Activated naive CD8-positive, alpha-beta T cell treated with anti-CD3 and anti-CD28 coated beads, Interleukin-2, amount 50 U/mL, for 16 hours (primary cell): ENCODE measurements around the gene EPB41L4A.
"Not testable (repeated sequence)": the region's sequence is repeated elsewhere in the genome, so short reads cannot be mapped to it uniquely, and the experiment has no call there.

Experiments
- DNase-seq: peaks from one replicate; pipeline ENCODE4 v3.0.0-alpha.2; 2020; ENCODE audit warnings: low read depth, low spot score

The EPB41L4A gene

DNA sequence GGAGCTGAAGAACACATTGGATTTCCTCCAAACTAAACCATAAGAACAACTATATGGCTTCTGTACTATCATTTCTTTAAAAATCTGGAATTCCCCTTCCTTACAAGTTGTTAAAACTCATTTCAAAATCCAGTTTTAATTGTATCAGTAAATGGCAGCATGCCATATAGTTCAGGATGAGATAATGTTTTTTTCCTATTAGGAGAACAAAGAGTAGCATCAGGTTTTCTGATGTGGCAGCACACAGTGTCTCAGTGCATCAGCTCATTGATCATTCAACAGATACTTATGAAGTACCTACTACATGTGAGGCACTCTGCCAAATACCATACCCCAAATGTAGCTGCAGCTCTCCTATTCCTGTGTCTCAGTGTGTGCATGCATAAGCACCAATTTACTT lies 161.1 kb downstream of the EPB41L4A start:
- no peak for DNase-seq

DNA sequence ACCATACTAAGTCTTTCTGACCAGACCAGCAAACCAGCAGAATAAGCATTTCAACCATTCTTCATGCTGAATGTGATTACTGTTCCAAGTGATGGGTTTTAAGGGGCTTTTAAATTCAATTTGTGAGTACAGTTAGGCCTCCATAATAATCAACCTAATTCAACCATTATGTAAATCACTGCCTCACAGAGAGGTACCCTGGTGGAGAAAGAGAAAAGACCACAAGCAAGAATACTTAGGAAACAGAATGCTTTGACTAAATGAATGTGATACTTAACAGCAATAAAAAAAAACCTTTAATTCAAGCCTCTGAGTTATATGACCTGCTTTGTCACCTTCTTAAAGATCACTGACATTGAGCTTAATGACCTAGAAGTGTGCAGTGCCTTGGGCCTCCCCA lies 162.1 kb downstream of the EPB41L4A start:
- no peak for DNase-seq

DNA sequence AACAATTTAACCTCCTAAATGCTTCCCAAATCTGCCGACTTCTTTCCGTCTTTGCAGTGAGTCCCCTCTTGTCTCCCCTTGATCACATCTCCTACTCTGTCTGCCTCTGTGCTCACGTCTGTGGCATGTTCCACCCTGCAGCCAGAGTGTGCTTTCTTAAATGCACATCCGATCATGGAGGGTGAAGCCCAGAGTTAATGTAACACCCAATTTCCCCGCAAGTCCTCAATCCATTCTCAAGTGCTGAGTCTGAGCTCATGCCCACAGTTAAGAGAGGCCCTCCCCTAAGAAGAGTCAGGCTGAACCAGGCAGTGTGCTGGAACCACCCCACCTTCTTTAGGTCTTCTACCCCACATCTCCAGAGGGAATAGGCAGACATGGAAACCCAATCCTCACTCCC lies 164.8 kb downstream of the EPB41L4A start:
- DNase-seq = no peak

DNA sequence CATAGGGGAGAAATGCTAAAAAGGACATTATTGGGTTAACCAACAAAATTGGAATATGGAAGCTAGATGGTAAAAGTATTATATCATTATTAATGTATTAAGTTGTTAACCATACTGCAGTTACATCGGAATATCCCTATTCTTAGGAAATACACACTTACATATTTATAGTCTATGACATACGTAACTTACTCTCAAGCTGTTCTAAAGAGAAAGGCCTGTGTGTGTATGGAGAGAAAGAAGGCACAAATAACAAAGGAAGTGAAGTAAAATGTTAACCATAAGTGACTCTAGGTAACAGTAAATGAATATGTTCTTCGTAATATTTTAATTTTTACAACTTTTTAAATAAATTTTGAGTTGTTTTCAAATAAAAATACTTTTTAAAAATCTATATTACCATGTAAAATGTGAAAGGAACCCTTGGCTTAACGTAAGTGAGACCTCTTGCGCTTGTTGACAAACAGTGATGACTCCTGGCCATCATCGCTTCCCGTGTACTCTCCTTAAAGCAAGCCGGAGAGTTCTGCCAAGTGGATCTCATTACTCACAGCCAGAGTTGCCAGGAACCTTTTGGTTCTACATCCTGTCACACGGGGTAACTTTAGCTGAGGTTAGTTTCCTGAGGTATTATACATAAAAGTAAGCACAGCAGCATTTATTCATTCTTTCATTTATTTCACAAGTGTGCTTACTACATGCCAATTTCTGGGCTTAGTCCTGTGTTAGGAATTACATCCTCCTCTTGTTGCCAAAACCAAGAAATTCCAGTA lies 165.4 kb downstream of the EPB41L4A start:
- DNase-seq = no peak

DNA sequence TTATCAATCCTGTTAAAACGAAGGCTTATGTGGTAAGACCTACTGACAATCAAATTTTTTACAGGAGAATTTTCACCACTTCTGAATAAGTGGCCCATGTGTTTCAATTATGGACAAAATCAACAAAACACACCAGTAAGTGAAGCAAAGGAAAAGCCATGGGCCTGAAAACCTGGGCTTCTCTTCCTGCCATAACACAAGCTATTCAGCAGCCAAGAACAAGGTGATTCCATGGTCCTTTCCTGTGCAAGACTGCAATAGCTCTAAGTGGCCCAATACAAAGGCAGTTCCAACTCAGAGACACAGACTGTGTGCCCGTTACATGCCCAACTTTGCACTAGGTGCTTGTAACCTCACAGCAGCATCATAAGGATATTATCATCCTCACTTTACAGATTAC lies 168.5 kb downstream of the EPB41L4A start:
- DNase-seq = no peak

DNA sequence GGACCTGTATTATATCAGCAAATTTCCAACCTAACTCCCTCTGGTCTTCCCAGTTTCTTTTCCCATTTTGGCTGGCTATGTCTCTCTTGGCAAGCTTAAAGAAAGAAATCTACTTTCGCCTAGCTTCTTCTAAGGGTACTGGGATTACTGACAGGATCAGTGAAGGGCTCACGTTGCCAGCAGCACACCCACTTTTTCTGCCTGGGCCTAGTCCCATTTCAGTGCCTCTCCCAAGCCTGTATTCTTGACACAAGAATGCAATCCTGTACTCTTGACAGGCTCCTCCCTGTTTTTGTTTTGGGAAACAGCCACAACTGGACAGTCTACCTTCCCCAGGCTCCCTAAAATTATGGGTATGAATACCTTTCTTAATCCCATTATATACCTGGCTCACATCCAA lies 170.5 kb downstream of the EPB41L4A start:
- no peak for DNase-seq

GRCh38 chr5:112247960-112248359 lies 171.1 kb downstream of the EPB41L4A start:
- no peak for DNase-seq

GRCh38 chr5:112245656-112246055 lies 173.4 kb downstream of the EPB41L4A start:
- no peak for DNase-seq

- DNase-seq = no peak
These were observed 179.1 kb downstream of the EPB41L4A start for GRCh38 chr5:112239996-112240395.

DNA sequence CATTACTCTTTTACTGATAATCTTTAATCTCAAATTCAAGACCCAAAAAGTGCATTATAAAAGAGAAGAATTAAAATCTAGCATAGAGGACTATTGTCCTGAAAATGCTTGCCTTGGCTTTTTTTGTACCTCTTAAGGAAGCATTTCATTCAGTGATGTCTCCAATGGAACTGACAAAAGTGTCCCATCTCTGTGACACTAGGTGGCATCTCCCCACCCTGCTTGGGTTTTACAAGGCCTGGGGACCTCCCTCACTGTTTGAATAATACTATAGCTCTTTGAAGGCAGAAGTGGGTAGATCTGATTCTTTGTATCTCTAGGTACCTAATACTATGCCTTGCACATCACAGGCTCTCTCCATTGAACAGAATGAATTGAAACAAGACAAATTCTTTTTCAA lies 180.6 kb downstream of the EPB41L4A start:
- no peak for DNase-seq

GRCh38 chr5:112237456-112237855 lies 181.6 kb downstream of the EPB41L4A start:
- no peak for DNase-seq

DNA sequence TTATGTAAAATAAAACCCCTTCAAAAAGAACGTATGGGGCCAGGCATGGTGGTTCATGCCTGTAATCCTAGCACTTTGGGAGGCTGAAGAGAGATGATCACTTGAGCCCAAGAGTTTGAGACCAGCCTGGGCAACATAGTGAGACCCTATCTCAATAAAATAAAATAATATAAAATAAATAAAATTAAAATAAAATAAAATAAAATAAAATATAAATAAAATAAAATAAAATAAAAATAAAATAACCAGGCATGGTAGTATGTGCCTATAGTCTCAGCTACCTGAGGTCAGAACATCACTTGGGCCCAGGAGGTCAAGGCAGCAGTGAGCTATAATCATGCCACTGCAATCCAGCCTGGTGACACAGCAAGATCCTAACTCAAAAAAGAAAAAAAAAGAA lies 185.1 kb downstream of the EPB41L4A start:
- DNase-seq = no peak

GRCh38 chr5:112232667-112233066 lies 186.4 kb downstream of the EPB41L4A start:
- no peak for DNase-seq

- no peak for DNase-seq
These were observed 188.5 kb downstream of the EPB41L4A start for GRCh38 chr5:112230606-112231005.

DNA sequence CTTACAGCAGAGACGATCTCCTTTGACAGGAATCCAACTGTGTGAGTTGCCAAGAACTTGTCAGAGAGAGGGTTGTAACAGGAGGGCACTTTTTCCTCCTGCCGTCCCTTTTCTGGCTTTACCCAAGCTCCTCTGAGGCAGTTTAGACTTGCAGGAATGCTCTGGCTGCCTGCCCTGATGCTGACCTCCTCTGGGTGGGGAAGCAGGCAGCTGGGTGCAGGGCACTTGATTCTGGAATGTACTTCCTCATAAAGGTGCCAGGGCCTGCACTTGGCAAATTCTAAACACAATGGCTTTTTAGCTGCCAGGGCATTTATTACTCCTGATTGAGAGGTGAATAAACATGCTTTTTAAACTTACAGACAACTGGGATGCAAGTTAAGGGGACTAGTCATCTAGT lies 190.4 kb downstream of the EPB41L4A start:
- DNase-seq = no peak

GRCh38 chr5:112227911-112228631 lies 191.0 kb downstream of the EPB41L4A start:
- DNase-seq = no peak

DNA sequence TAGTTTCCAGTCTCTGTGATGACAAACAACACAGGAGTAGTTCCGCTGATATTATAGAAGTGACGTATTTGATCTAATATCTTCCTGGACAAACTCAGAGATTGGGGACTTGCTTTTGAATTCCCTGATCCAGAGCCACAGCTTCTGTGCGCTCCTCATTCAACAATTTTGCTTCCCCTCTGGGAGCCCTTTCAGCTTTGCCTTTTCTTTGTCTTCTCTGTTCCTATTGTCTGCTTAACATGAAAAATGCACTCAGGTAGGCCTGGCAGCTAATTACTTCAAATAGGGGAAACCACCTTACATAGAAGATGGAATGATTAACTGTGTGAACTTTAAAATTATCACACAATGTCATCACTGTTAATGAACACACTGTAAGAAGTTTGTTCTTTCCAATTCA lies 192.9 kb downstream of the EPB41L4A start:
- no peak for DNase-seq

DNA sequence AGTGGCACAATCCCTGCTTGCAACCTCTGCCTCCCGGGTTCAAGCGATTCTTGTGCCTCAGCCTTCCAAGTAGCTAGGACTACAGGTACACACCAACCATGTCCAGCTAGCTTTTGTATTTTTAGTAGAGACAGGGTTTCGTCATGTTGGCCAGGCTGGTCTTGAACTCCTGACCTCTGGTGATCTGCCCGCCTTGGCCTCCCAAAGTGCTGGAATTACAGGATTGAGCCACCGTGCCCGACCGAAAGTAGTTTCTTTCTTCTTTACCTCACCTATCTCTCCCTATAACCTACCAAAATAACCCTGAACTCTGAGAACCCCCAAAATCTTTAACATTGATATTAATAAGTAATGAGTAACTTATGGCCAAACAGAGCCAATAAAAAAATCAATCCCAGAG lies 196.1 kb downstream of the EPB41L4A start:
- not testable (repeated sequence) for DNase-seq

DNA sequence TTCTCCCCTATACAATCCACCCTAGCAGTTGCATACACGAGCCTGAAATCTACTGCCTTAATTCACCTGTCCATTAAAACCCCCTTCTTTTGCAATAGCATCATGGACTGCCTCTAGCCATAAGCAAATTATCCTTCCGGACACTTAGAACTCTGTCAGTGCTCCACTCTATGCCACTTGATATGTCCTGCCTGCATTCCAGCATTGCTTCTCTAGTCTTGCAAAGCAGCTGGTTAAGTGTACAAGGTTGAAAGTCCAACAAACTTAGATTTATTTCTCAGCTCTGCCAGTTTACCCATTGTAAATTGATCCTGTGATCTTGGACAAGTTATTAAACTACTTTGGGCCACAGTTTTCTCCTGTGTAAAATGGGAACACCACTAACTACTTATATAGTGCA lies 197.9 kb downstream of the EPB41L4A start:
- DNase-seq = no peak

DNA sequence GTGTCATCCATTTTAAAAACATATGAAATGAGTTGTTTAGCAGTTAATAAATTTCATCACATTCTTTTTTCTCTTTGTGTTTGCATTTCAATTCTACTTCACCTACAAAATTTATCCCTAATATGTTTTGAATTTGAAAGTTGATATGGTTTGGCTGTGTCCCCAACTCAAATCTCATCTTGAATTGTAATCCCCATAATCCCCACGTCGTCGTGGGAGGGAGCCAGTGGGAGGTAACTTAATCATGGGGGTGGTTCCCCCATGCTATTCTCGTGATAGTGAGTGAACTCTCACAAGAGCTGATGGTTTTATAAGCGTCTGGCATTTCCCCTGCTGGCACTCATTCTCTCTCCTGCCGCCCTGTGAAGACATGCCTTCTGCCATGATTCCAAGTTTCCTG lies 200.1 kb downstream of the EPB41L4A start:
- no peak for DNase-seq

DNA sequence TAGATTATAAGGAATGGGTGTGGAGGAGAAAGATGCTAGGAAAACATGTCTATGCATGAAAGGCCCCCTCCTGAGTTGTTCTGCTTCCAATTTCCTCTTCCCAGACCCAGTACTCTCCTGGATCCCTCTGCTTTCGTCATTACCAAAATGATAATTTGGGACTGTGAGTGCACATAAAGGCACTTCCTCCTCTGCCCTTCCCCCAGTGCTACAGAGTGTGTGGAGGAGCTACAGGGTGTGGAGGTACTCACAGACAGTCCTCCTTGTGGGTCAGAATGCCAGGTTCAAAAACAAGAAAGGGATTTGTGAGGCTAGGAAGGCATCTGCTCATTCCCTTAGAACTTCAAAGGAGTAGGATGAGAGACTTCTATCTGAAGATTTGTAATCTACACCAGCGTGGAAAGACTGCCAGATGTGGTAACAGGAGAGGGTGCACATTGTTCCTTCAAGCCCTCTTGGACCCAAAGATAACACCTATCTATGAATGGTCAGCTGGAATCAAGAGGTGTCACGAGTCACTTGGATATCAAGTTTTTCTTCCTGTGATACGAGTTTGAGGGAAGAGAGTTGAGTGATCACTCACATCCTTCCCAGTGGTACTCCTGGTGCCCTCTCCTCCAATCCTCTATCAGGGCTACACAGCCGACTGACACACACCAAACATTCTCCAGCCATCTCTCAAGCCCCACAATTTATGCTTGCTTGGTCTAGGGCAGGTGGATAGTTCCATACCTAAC lies 201.1 kb downstream of the EPB41L4A start:
- DNase-seq = no peak

- DNase-seq = no peak
These were observed 202.9 kb downstream of the EPB41L4A start for GRCh38 chr5:112216140-112216539.
